Mammary epithelial cell (primary cell): ENCODE data around the gene TSPO.

Source experiments
- EZH2 ChIP-seq: IDR thresholded peaks from 2 replicates; pipeline ENCODE4 v1.6.1; 2012; ENCODE audit warnings: low read length, inconsistent platforms, borderline replicate concordance
- TF ChIP-seq, protein P1 (sequence below), 2 donors: IDR thresholded peaks in 1 of 2; conservative IDR thresholded peaks in 1 of 2; 2 replicates each; pipeline ENCODE4 v1.5.1; 2011 to 2012; ENCODE audit warnings: inconsistent platforms in 2 of 2, low read length in 2 of 2, mild to moderate bottlenecking in 2 of 2, control low read depth in 1 of 2, low read depth in 1 of 2; ENCODE audit not compliant: insufficient read depth in 1 of 2; ENCODE audit errors: extremely low read depth in 1 of 2

DNA sequence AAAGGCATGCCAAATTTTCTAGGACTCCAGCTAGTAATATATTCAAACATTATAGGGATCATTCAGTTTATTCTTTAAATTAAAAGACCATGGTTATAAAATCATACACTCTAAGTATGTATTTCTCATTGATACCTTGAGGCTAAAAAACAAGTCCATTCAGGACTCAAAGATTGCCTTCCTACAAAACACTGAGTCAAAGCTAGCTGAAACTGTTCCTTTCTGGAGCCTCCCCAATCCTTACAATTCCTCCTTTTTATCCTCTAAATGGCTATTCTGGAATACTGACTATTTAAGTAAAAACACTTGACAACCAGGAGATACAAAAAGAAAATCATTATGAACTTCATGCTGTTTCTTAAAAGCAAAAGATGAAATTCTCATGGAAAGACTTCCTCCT, 40.5 kb downstream of the TSPO start:
- TF ChIP-seq, protein P1, sequence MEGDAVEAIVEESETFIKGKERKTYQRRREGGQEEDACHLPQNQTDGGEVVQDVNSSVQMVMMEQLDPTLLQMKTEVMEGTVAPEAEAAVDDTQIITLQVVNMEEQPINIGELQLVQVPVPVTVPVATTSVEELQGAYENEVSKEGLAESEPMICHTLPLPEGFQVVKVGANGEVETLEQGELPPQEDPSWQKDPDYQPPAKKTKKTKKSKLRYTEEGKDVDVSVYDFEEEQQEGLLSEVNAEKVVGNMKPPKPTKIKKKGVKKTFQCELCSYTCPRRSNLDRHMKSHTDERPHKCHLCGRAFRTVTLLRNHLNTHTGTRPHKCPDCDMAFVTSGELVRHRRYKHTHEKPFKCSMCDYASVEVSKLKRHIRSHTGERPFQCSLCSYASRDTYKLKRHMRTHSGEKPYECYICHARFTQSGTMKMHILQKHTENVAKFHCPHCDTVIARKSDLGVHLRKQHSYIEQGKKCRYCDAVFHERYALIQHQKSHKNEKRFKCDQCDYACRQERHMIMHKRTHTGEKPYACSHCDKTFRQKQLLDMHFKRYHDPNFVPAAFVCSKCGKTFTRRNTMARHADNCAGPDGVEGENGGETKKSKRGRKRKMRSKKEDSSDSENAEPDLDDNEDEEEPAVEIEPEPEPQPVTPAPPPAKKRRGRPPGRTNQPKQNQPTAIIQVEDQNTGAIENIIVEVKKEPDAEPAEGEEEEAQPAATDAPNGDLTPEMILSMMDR (conservative IDR thresholded peaks at IDR 0.05 in 1 of 2, IDR thresholded peaks at IDR 0.05 in 1 of 2; ENCODE audit: extremely low read depth in 1 of 2, insufficient read depth in 1 of 2, low read depth in 1 of 2, low read length in 2 of 2), result no peak
- no peak for TF ChIP-seq EZH2
